Calu3 (cell line): ENCODE results near the gene KRT77. TPM values are rescaled to one million over a fixed set of nuclear protein-coding genes. Genes with fewer than 3 reads are reported as not detected.

Experiments used
- BruUV-seq: library from RNA; stranded (reverse); fragments of 400-500 nt; replicated peaks from 2 replicates; lab custom pipeline; 2021; lab: Mats Ljungman, UMichigan
- CTCF ChIA-PET: fragments of 300-600 bp; sonication (Branson Sonifier 250); formaldehyde crosslinking; loops from one replicate; lab custom pipeline; 2022; ENCODE audit warnings: antibody characterized with exemption; lab: Charles Lee
- DNase-seq: peaks from one replicate; pipeline ENCODE4 v3.0.0; 2022
- H3K27ac Mint-ChIP-seq: one replicate; pipeline ENCODE4 v1.8.0; 2022; ENCODE audit warnings: mixed read lengths; ENCODE audit not compliant: unreplicated experiment
- H3K27me3 Mint-ChIP-seq: one replicate; pipeline ENCODE4 v1.8.0; 2022; ENCODE audit warnings: mixed read lengths; ENCODE audit not compliant: unreplicated experiment
- H3K36me3 Mint-ChIP-seq: one replicate; pipeline ENCODE4 v1.8.0; 2022; ENCODE audit warnings: mild to moderate bottlenecking, moderate library complexity, mixed read lengths; ENCODE audit not compliant: insufficient read depth, unreplicated experiment
- H3K4me1 Mint-ChIP-seq: one replicate; pipeline ENCODE4 v1.8.0; 2022; ENCODE audit warnings: mild to moderate bottlenecking, low read depth, mixed read lengths; ENCODE audit not compliant: unreplicated experiment
- H3K4me3 Mint-ChIP-seq: one replicate; pipeline ENCODE4 v1.8.0; 2022; ENCODE audit warnings: mild to moderate bottlenecking, low read depth, moderate library complexity, mixed read lengths; ENCODE audit not compliant: unreplicated experiment
- H3K9me3 Mint-ChIP-seq: one replicate; pipeline ENCODE4 v1.8.0; 2022; ENCODE audit warnings: low read depth, mixed read lengths; ENCODE audit not compliant: unreplicated experiment
- intact Hi-C: fragments of 100-400 bp; cut with micrococcal nuclease; formaldehyde crosslinking; loops from one replicate; pipeline ENCODE4 v1.10.0; 2022; ENCODE audit not compliant: unreplicated experiment
- total RNA-seq: library from RNA; stranded (reverse); gene quantifications from 2 replicates; pipeline ENCODE4 v1.2.3, GENCODE V29; 2022
- TF ChIP-seq, protein P1 (sequence below): fragments of 200-600 bp; IDR thresholded peaks from one replicate; pipeline ENCODE4 v1.8.0; 2022; ENCODE audit warnings: antibody characterized with exemption; ENCODE audit not compliant: unreplicated experiment

Gene KRT77
- total RNA-seq, 1 experiment from 2014 or later: not detected

DNA sequence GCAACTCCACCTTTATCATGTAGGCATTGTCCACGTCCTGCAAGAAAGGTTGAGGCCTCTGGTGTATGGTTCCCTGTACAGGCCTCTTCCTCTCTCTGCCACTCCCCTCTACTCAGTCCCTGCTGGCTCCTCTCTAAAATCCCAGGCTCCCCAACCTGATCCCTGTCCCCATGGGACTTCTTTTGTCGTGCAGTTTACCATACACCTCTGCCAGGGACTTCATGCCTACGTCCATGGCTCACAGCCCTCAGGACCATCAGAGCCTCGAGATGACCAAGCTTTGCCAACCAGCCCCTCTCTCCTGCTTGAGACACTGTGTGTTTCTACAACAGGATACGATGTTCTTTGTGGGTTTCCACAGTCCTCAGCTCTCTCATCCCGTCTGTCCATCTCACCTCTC is 54.3 kb downstream of the KRT77 start:
- H3K27ac Mint-ChIP-seq: no peak overlapping the region

DNA sequence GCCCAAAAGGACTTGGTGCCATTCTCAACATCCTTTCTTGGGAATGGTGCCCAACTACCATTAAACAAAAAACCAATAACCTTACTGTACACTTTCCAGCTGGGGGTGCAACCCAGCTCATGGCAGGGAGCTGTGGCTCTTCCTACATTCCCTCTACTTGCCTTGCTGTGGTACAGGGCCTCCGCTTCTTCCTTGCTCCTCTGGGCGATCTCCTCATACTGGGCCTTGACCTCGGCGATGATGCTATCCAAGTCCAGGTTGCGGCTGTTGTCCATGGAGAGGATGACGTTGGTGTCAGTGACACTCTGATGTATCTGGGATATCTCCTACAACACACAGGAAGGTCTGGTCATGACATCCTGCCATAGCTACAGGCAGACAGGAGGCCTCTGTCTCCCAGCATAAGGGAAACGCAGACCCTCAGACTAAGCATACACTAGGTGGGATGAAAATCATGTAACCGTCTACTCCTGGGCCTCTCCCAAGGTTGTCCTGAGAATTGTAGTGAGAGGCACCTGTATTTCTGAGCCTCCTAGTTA is 55.2 kb downstream of the KRT77 start:
- BruUV-seq: no TSS peak
- Mint-ChIP-seq H3K4me1 (no peaks in the 10 kb centered on the region), H3K27me3 (peaks cover 82% of the 10 kb centered on the region), H3K4me3 (no peak overlapping the region), H3K9me3 (no peaks in the 10 kb centered on the region), H3K36me3 (no peaks in the 10 kb centered on the region), H3K27ac (no peak overlapping the region)
- TF ChIP-seq, protein P1, sequence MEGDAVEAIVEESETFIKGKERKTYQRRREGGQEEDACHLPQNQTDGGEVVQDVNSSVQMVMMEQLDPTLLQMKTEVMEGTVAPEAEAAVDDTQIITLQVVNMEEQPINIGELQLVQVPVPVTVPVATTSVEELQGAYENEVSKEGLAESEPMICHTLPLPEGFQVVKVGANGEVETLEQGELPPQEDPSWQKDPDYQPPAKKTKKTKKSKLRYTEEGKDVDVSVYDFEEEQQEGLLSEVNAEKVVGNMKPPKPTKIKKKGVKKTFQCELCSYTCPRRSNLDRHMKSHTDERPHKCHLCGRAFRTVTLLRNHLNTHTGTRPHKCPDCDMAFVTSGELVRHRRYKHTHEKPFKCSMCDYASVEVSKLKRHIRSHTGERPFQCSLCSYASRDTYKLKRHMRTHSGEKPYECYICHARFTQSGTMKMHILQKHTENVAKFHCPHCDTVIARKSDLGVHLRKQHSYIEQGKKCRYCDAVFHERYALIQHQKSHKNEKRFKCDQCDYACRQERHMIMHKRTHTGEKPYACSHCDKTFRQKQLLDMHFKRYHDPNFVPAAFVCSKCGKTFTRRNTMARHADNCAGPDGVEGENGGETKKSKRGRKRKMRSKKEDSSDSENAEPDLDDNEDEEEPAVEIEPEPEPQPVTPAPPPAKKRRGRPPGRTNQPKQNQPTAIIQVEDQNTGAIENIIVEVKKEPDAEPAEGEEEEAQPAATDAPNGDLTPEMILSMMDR: no peak
- CTCF ChIA-PET: no interaction called here
- no peak for DNase-seq
- intact Hi-C loops: no loop called here

More for the DNA sequence above, 54.3 kb downstream of the KRT77 start:
- CTCF ChIA-PET: no interaction called here
- TF ChIP-seq, protein P1: no peak
- intact Hi-C loops: no loop called here
- no peaks in the 10 kb centered on the region for H3K36me3 Mint-ChIP-seq
- H3K4me3 Mint-ChIP-seq: no peak overlapping the region
- no TSS peak for BruUV-seq
- H3K4me1 Mint-ChIP-seq: no peaks in the 10 kb centered on the region
- H3K9me3 Mint-ChIP-seq: no peaks in the 10 kb centered on the region
- DNase-seq: no peak
- peaks cover 82% of the 10 kb centered on the region for H3K27me3 Mint-ChIP-seq

DNA sequence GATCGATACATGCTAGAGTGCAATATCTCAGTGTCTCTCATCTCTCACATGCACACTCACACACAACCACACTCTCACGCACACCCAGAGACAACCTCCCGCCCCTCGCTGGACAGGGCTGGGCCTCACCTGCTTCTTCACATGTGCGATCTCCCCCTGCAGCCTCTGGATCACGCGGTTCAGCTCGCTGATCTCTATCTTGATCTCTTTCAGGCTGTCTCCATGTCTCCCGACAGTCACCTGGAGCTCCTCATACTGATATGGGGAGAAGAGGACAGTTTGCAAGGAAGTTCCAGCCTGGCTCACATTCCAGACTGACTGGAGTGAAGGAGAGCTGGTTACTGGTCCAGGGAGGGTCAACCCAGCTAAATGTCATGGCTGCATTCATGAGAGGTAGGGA is 55.7 kb downstream of the KRT77 start:
- Mint-ChIP-seq H3K27me3 (peaks cover 82% of the 10 kb centered on the region), H3K27ac (no peak overlapping the region), H3K4me1 (no peaks in the 10 kb centered on the region), H3K9me3 (no peaks in the 10 kb centered on the region), H3K4me3 (no peak overlapping the region), H3K36me3 (no peaks in the 10 kb centered on the region)
- TF ChIP-seq, protein P1: no peak
- CTCF ChIA-PET: no interaction called here
- no peak for DNase-seq
- intact Hi-C loops: no loop called here
- BruUV-seq: no TSS peak

DNA sequence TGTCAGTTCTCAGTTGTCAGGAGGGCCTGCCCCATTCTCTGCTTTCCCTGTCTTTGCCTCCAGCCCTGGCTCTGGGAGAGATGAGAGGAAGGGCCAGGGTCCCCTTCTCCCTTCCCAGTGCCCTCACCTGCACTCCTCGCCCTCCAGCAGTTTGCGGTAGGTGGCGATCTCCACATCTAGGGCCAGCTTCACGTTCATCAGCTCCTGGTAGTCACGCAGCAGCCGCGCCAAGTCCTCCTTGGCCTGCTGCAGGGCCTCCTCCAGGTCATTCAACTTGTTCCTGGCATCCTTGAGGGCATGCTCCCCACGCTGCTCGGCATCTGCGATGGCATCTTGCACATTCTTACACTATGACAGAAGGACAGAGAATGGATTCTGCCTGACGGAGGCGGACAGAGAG is 56.7 kb downstream of the KRT77 start:
- Mint-ChIP-seq H3K4me1 (no peaks in the 10 kb centered on the region), H3K27me3 (peaks cover 92% of the 10 kb centered on the region)

More for the DNA sequence above, 56.7 kb downstream of the KRT77 start:
- Mint-ChIP-seq H3K27ac (no peak overlapping the region), H3K36me3 (no peaks in the 10 kb centered on the region), H3K4me3 (no peak overlapping the region), H3K9me3 (no peaks in the 10 kb centered on the region)
- intact Hi-C loops: no loop called here
- CTCF ChIA-PET: no interaction called here
- TF ChIP-seq, protein P1: no peak
- no peak for DNase-seq
- no TSS peak for BruUV-seq
